Neural cell (in vitro differentiated cells): Measurements from ENCODE around the gene PLCB1. TPM values are rescaled to one million over a fixed set of nuclear protein-coding genes. Genes with fewer than 3 reads are reported as not detected.

Source experiments
- H2AFZ ChIP-seq: fragments of 200-600, 300-800 bp; sonication (generic), shearing (Covaris generic); 2 replicates; pipeline ENCODE4 v1.6.0; 2014; ENCODE audit warnings: low read depth, mild to moderate bottlenecking, antibody characterized with exemption, low read length, moderate library complexity
- H3F3A ChIP-seq: fragments of 200-600 bp; shearing (Covaris generic); 2 replicates; pipeline ENCODE4 v1.6.1; 2016; ENCODE audit warnings: mild to moderate bottlenecking, moderate library complexity, mixed read lengths, antibody characterized with exemption, low read length; ENCODE audit not compliant: insufficient read depth, poor library complexity, severe bottlenecking
- H3K27ac ChIP-seq: fragments of 200-600, 300-800 bp; sonication (generic), shearing (Covaris generic); 2 replicates; pipeline ENCODE4 v1.5.1; 2014; ENCODE audit warnings: mild to moderate bottlenecking, low read length, moderate library complexity
- H3K27me3 ChIP-seq: fragments of 300-800, 200-600 bp; sonication (generic), shearing (Covaris generic); 2 replicates; pipeline ENCODE4 v1.6.0; 2014; ENCODE audit warnings: mild to moderate bottlenecking, low read depth, low read length, moderate library complexity; ENCODE audit not compliant: insufficient read depth
- H3K36me3 ChIP-seq: fragments of 300-800, 200-600 bp; sonication (generic), shearing (Covaris generic); 2 replicates; pipeline ENCODE4 v1.5.1; 2014; ENCODE audit warnings: mild to moderate bottlenecking, antibody characterized with exemption, low read length, moderate library complexity; ENCODE audit not compliant: insufficient read depth
- H3K4me2 ChIP-seq: fragments of 300-800, 200-600 bp; sonication (generic), shearing (Covaris generic); 2 replicates; pipeline ENCODE4 v1.6.0; 2014; ENCODE audit warnings: mild to moderate bottlenecking, low read length
- H3K4me3 ChIP-seq: fragments of 300-800, 200-600 bp; sonication (generic), shearing (Covaris generic); 2 replicates; pipeline ENCODE4 v1.5.1; 2014; ENCODE audit warnings: mild to moderate bottlenecking, low read length, moderate library complexity
- H3K79me2 ChIP-seq: fragments of 200-600 bp; shearing (Covaris generic); replicated peaks from 2 replicates; pipeline ENCODE4 v1.6.0; 2014; ENCODE audit warnings: mild to moderate bottlenecking, low read length, moderate library complexity; ENCODE audit not compliant: insufficient read depth
- H3K9ac ChIP-seq: fragments of 300-800, 200-600 bp; sonication (generic), shearing (Covaris generic); 2 replicates; pipeline ENCODE4 v1.6.1; 2016; ENCODE audit warnings: mild to moderate bottlenecking, low read length, mixed read lengths
- H3K9me2 ChIP-seq: fragments of 200-600 bp; shearing (Covaris generic); 2 replicates; pipeline ENCODE4 v1.6.1; 2016; ENCODE audit warnings: mild to moderate bottlenecking, low read length, mixed read lengths; ENCODE audit not compliant: insufficient read depth
- H3K9me3 ChIP-seq: fragments of 200-600, 300-800 bp; sonication (generic), shearing (Covaris generic); 2 replicates; pipeline ENCODE4 v1.6.1; 2016; ENCODE audit warnings: mild to moderate bottlenecking, mixed run types, low read length, moderate library complexity, mixed read lengths
- H4K20me1 ChIP-seq: fragments of 200-600 bp; shearing (Covaris generic); 2 replicates; pipeline ENCODE4 v1.6.1; 2016; ENCODE audit warnings: mild to moderate bottlenecking, mixed run types; ENCODE audit not compliant: insufficient read depth
- EP300 ChIP-seq: fragments of 450-650 bp; conservative IDR thresholded peaks from 2 replicates; pipeline ENCODE4 v1.6.1; 2014; ENCODE audit warnings: antibody characterized with exemption, mild to moderate bottlenecking, moderate library complexity; ENCODE audit not compliant: poor library complexity, severe bottlenecking
- EZH2 ChIP-seq: fragments of 200-600, 300-800 bp; shearing (Covaris generic), sonication (generic); IDR thresholded peaks from 2 replicates; pipeline ENCODE4 v1.6.1; 2014; ENCODE audit warnings: antibody characterized with exemption, low read length, borderline replicate concordance, mild to moderate bottlenecking; ENCODE audit not compliant: insufficient read depth, poor library complexity, severe bottlenecking
- MXI1 ChIP-seq: fragments of 450-650 bp; conservative IDR thresholded peaks from 2 replicates; pipeline ENCODE4 v1.6.1; 2014; ENCODE audit warnings: antibody characterized with exemption, mild to moderate bottlenecking; ENCODE audit not compliant: poor library complexity, severe bottlenecking
- POLR2AphosphoS5 ChIP-seq: IDR thresholded peaks from 2 replicates; pipeline ENCODE4 v1.6.1; 2012
- RAD21 ChIP-seq: fragments of 450-650 bp; conservative IDR thresholded peaks from 2 replicates; pipeline ENCODE4 v1.6.1; 2014; ENCODE audit warnings: antibody characterized with exemption, mild to moderate bottlenecking, moderate library complexity
- SMC3 ChIP-seq: fragments of 450-650 bp; conservative IDR thresholded peaks from 2 replicates; pipeline ENCODE4 v1.6.1; 2014; ENCODE audit warnings: antibody characterized with exemption, mild to moderate bottlenecking, moderate library complexity; ENCODE audit not compliant: poor library complexity
- TAF1 ChIP-seq: IDR thresholded peaks from 2 replicates; pipeline ENCODE4 v1.6.1; 2012; ENCODE audit warnings: low read depth
- polyA plus RNA-seq: library from polyadenylated mRNA; depleted of rRNA; stranded (reverse); fragments of >200 nt; gene quantifications from 2 replicates; pipeline ENCODE4 v1.2.3, GENCODE V29; 2014
- TF ChIP-seq, protein P1 (sequence below): IDR thresholded peaks from 2 replicates; pipeline ENCODE4 v1.6.1; 2012; ENCODE audit warnings: borderline replicate concordance
- TF ChIP-seq, protein P2 (sequence below): fragments of 450-650 bp; IDR thresholded peaks from 2 replicates; pipeline ENCODE4 v1.5.1; 2014; ENCODE audit warnings: antibody characterized with exemption, mild to moderate bottlenecking, moderate library complexity; ENCODE audit not compliant: poor library complexity, severe bottlenecking

Gene PLCB1
- polyA plus RNA-seq, 1 donor from 2014 or later = 11.4 TPM

DNA sequence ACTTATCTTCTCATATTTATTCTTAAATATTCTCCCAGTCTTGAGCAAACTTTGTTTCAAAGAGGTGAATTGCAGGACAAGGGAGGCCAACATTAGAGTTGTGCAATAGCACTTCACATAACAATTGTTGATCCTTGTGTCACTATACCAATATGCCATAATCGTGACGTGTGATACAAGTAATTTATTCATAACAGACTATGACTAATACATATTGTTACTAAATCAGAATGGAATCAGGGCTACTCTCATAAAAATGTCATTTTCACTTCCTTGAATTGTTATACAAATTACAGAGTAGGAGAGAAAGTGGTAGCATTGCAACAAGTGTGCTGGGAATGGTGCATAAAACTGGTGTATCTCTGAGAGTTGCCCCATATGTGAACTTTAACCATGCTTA is 37.2 kb upstream of the PLCB1 start:
- no peaks in the 10 kb centered on the region for H3K9me3 ChIP-seq
- H3K36me3 ChIP-seq = no peaks in the 10 kb centered on the region
- TF ChIP-seq RAD21 = no peak
- TF ChIP-seq EP300 = no peak
- TF ChIP-seq EZH2 = no peak
- TF ChIP-seq SMC3 = no peak
- no peak for TF ChIP-seq POLR2AphosphoS5
- no peak for TF ChIP-seq MXI1
- TF ChIP-seq, protein P1, sequence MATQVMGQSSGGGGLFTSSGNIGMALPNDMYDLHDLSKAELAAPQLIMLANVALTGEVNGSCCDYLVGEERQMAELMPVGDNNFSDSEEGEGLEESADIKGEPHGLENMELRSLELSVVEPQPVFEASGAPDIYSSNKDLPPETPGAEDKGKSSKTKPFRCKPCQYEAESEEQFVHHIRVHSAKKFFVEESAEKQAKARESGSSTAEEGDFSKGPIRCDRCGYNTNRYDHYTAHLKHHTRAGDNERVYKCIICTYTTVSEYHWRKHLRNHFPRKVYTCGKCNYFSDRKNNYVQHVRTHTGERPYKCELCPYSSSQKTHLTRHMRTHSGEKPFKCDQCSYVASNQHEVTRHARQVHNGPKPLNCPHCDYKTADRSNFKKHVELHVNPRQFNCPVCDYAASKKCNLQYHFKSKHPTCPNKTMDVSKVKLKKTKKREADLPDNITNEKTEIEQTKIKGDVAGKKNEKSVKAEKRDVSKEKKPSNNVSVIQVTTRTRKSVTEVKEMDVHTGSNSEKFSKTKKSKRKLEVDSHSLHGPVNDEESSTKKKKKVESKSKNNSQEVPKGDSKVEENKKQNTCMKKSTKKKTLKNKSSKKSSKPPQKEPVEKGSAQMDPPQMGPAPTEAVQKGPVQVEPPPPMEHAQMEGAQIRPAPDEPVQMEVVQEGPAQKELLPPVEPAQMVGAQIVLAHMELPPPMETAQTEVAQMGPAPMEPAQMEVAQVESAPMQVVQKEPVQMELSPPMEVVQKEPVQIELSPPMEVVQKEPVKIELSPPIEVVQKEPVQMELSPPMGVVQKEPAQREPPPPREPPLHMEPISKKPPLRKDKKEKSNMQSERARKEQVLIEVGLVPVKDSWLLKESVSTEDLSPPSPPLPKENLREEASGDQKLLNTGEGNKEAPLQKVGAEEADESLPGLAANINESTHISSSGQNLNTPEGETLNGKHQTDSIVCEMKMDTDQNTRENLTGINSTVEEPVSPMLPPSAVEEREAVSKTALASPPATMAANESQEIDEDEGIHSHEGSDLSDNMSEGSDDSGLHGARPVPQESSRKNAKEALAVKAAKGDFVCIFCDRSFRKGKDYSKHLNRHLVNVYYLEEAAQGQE = no peak
- TF ChIP-seq, protein P2, sequence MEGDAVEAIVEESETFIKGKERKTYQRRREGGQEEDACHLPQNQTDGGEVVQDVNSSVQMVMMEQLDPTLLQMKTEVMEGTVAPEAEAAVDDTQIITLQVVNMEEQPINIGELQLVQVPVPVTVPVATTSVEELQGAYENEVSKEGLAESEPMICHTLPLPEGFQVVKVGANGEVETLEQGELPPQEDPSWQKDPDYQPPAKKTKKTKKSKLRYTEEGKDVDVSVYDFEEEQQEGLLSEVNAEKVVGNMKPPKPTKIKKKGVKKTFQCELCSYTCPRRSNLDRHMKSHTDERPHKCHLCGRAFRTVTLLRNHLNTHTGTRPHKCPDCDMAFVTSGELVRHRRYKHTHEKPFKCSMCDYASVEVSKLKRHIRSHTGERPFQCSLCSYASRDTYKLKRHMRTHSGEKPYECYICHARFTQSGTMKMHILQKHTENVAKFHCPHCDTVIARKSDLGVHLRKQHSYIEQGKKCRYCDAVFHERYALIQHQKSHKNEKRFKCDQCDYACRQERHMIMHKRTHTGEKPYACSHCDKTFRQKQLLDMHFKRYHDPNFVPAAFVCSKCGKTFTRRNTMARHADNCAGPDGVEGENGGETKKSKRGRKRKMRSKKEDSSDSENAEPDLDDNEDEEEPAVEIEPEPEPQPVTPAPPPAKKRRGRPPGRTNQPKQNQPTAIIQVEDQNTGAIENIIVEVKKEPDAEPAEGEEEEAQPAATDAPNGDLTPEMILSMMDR = no peak
- no peak for TF ChIP-seq TAF1
- H3K79me2 ChIP-seq = no peaks in the 10 kb centered on the region
- H3K9me2 ChIP-seq = no peaks in the 10 kb centered on the region
- no peaks in the 10 kb centered on the region for H3K27me3 ChIP-seq
- no peak overlapping the region for H3K9ac ChIP-seq
- no peak overlapping the region for H3K4me2 ChIP-seq
- no peak overlapping the region for H3K4me3 ChIP-seq
- H4K20me1 ChIP-seq = no peaks in the 10 kb centered on the region
- H3K27ac ChIP-seq = no peak overlapping the region
- no peak overlapping the region for H2AFZ ChIP-seq
- no peaks in the 10 kb centered on the region for H3F3A ChIP-seq

DNA sequence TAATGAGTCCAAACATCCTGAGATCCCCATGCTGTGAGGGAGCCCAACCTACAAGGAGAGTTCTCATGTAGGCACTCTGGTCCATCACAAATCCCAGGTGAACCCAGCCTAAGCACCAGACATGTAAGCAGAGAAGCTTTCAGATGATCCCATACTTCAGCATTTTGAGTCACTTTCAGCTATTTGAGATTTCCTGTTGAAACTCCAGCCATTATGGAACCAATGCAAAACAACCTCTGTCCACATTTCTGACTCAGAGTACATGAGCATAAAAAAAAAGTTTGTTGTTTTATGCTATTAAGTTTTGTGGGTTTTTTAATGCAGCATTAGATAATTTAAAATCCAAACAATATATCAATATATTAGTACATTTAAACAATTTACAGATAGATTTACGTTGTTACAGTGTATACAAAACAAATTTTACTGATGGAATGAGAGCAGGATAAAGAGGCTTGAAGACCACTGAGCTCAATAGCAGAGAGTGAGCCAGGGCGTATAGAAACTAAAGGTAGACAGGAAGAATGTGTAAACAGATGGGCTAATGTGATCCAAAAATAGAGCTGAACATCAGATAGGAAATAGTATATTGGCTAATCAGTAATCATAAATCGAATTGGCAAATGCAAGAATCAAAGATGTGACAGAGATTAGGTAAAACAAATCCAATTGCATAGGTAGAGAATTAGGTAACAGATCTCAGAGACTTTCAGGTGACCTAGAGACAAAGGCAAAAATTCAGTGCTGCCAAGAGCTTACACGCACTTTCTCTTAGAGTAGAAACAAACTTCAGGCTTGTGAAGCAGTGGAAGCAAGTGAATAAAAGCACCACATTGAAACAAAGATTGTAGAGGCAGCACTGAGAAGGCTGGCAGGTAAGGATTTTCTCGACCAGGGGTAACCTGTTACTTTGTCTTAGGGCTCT is 36.2 kb upstream of the PLCB1 start:
- no peaks in the 10 kb centered on the region for H3K9me2 ChIP-seq
- no peaks in the 10 kb centered on the region for H3K36me3 ChIP-seq
- H3K27me3 ChIP-seq = no peaks in the 10 kb centered on the region
- no peak overlapping the region for H2AFZ ChIP-seq
- no peak overlapping the region for H3K4me2 ChIP-seq
- H3K9ac ChIP-seq = no peak overlapping the region
- no peaks in the 10 kb centered on the region for H3F3A ChIP-seq
- H3K9me3 ChIP-seq = no peaks in the 10 kb centered on the region
- H3K27ac ChIP-seq = no peak overlapping the region
- no peaks in the 10 kb centered on the region for H4K20me1 ChIP-seq
- H3K79me2 ChIP-seq = no peaks in the 10 kb centered on the region
- no peak for TF ChIP-seq POLR2AphosphoS5
- TF ChIP-seq TAF1 = no peak
- no peak for TF ChIP-seq MXI1
- TF ChIP-seq, protein P2 = no peak
- no peak for TF ChIP-seq EZH2
- TF ChIP-seq RAD21 = no peak
- no peak for TF ChIP-seq EP300
- TF ChIP-seq SMC3 = no peak
- TF ChIP-seq, protein P1 = no peak
- H3K4me3 ChIP-seq = no peak overlapping the region
